ENCODE data around the gene PLEKHG3. TPM values are rescaled to one million over a fixed set of nuclear protein-coding genes. Genes with fewer than 3 reads are reported as not detected.
"Not testable (repeated sequence)": the region's sequence is repeated elsewhere in the genome, so short reads cannot be mapped to it uniquely, and the experiment has no call there.

Gene PLEKHG3
- 5.4 and 11.0 TPM in 2 replicates for total RNA-seq

GRCh38 chr14:64704143-64704742, at the start of gene PLEKHG3:
TSS of gene PLEKHG3 (plus strand) at chr14:64704424. CDS start at chr14:64727632, 23,208 bp downstream.
- peak in 1 of 2 donors; percentile 79 for DNase-seq (ENCODE audit: low read depth in 2 of 2)

- peak in 1 of 2 donors; percentile 63 for DNase-seq (ENCODE audit: low read depth in 2 of 2)
Observed at GRCh38 chr14:64654901-64655300, 49.3 kb upstream of the PLEKHG3 start.

- DNase-seq (ENCODE audit: low read depth in 2 of 2) = no peak
Observed at GRCh38 chr14:64656986-64657385, 47.2 kb upstream of the PLEKHG3 start.

GRCh38 chr14:64658201-64658600, 46.0 kb upstream of the PLEKHG3 start:
- no peak for DNase-seq (ENCODE audit: low read depth in 2 of 2)

GRCh38 chr14:64658700-64659264, 45.4 kb upstream of the PLEKHG3 start:
- not testable (repeated sequence) for DNase-seq (ENCODE audit: low read depth in 2 of 2)

GRCh38 chr14:64659366-64659765, 44.9 kb upstream of the PLEKHG3 start:
- DNase-seq (ENCODE audit: low read depth in 2 of 2) = no peak

GRCh38 chr14:64663174-64663573, 41.0 kb upstream of the PLEKHG3 start:
- DNase-seq (ENCODE audit: low read depth in 2 of 2) = peak in 1 of 2 donors; percentile 54

- DNase-seq (ENCODE audit: low read depth in 2 of 2) = peak; percentile 41 to 61
Observed at GRCh38 chr14:64671591-64671990, 32.6 kb upstream of the PLEKHG3 start.

- DNase-seq (ENCODE audit: low read depth in 2 of 2) = no peak
Observed at GRCh38 chr14:64673316-64673715, 30.9 kb upstream of the PLEKHG3 start.

- no peak for DNase-seq (ENCODE audit: low read depth in 2 of 2)
Observed at GRCh38 chr14:64673748-64674147, 30.5 kb upstream of the PLEKHG3 start.

- no peak for DNase-seq (ENCODE audit: low read depth in 2 of 2)
Observed at GRCh38 chr14:64674829-64675228, 29.4 kb upstream of the PLEKHG3 start.

- DNase-seq (ENCODE audit: low read depth in 2 of 2) = no peak
Observed at GRCh38 chr14:64675312-64675711, 28.9 kb upstream of the PLEKHG3 start.

GRCh38 chr14:64676410-64677008, 27.7 kb upstream of the PLEKHG3 start:
- no peak for DNase-seq (ENCODE audit: low read depth in 2 of 2)

- DNase-seq (ENCODE audit: low read depth in 2 of 2) = no peak
Observed at GRCh38 chr14:64680013-64680713, 24.1 kb upstream of the PLEKHG3 start.

- DNase-seq (ENCODE audit: low read depth in 2 of 2) = no peak
Observed at GRCh38 chr14:64680714-64681065, 23.5 kb upstream of the PLEKHG3 start.

GRCh38 chr14:64681796-64682710, 22.2 kb upstream of the PLEKHG3 start:
- peak; percentile 55 to 59 for DNase-seq (ENCODE audit: low read depth in 2 of 2)

GRCh38 chr14:64682843-64683242, 21.4 kb upstream of the PLEKHG3 start:
- DNase-seq (ENCODE audit: low read depth in 2 of 2) = no peak

GRCh38 chr14:64683264-64683663, 21.0 kb upstream of the PLEKHG3 start:
- DNase-seq (ENCODE audit: low read depth in 2 of 2) = no peak

GRCh38 chr14:64684091-64684490, 20.1 kb upstream of the PLEKHG3 start:
- no peak for DNase-seq (ENCODE audit: low read depth in 2 of 2)

- DNase-seq (ENCODE audit: low read depth in 2 of 2) = no peak
Observed at GRCh38 chr14:64685371-64686281, 18.6 kb upstream of the PLEKHG3 start.

GRCh38 chr14:64686282-64686615, 18.0 kb upstream of the PLEKHG3 start:
- no peak for DNase-seq (ENCODE audit: low read depth in 2 of 2)

All from dermis microvascular lymphatic vessel endothelial cell (primary cell).